ENCODE data around the gene KCND3. TPM values are rescaled to one million over a fixed set of nuclear protein-coding genes. Genes with fewer than 3 reads are reported as not detected.

The KCND3 gene
- total RNA-seq, 4 donors from 2014 or later = 7.4 to 20.4 (median 9.8) TPM

GRCh38 chr1:111908011-111908621 is 81.4 kb downstream of the KCND3 start:
- no peak for DNase-seq (ENCODE audit: low spot score in 2 of 2)
- intact Hi-C loops (cut with DNase I; ENCODE audit: low total_unique reads) = no loop called here
- no peak overlapping the region for H3K4me3 ChIP-seq (ENCODE audit: low read depth, poor library complexity, severe bottlenecking)
- TF ChIP-seq POLR2A (IDR thresholded peaks at IDR 0.05) (no peak), CTCF (IDR thresholded peaks at IDR 0.05) (no peak)
- 97 to 99% methylated on average over 3 of the region's 3 CpGs for WGBS, 2 donors

- 71 to 79% methylated on average over 3 of the region's 3 CpGs for WGBS, 2 donors
- intact Hi-C loops (cut with DNase I; ENCODE audit: low total_unique reads) = no loop called here
- no peak for DNase-seq (ENCODE audit: low spot score in 2 of 2)
- no peak overlapping the region for H3K4me3 ChIP-seq (ENCODE audit: low read depth, poor library complexity, severe bottlenecking)
- TF ChIP-seq POLR2A (IDR thresholded peaks at IDR 0.05) (no peak), CTCF (IDR thresholded peaks at IDR 0.05) (no peak)
These were observed 82.1 kb downstream of the KCND3 start for GRCh38 chr1:111907321-111907720.

- no peak overlapping the region for H3K4me3 ChIP-seq (ENCODE audit: low read depth, poor library complexity, severe bottlenecking)
- intact Hi-C loops (cut with DNase I; ENCODE audit: low total_unique reads) = no loop called here
- TF ChIP-seq POLR2A (IDR thresholded peaks at IDR 0.05) (no peak), CTCF (IDR thresholded peaks at IDR 0.05) (no peak)
- WGBS, 2 donors = 46 to 62% methylated on average over 1 of the region's 1 CpG
- no peak for DNase-seq (ENCODE audit: low spot score in 2 of 2)
These were observed 82.7 kb downstream of the KCND3 start for GRCh38 chr1:111906816-111907215.

GRCh38 chr1:111906111-111906510 is 83.4 kb downstream of the KCND3 start:
- WGBS, 2 donors = 88 to 92% methylated on average over 4 of the region's 4 CpGs
- H3K4me3 ChIP-seq (ENCODE audit: low read depth, poor library complexity, severe bottlenecking) = no peak overlapping the region
- DNase-seq (ENCODE audit: low spot score in 2 of 2) = no peak
- intact Hi-C loops (cut with DNase I; ENCODE audit: low total_unique reads) = no loop called here
- TF ChIP-seq POLR2A (IDR thresholded peaks at IDR 0.05) = no peak
- no peak for TF ChIP-seq CTCF (IDR thresholded peaks at IDR 0.05)

GRCh38 chr1:111904478-111905218 is 84.8 kb downstream of the KCND3 start:
- no peak overlapping the region for H3K4me3 ChIP-seq (ENCODE audit: low read depth, poor library complexity, severe bottlenecking)
- DNase-seq (ENCODE audit: low spot score in 2 of 2) = no peak
- TF ChIP-seq CTCF (IDR thresholded peaks at IDR 0.05) (no peak), POLR2A (IDR thresholded peaks at IDR 0.05) (no peak)
- intact Hi-C loops (cut with DNase I; ENCODE audit: low total_unique reads) = no loop called here
- 64 to 66% methylated on average over 13 to 18 of the region's 20 CpGs for WGBS, 2 donors

Measured in lower leg skin (tissue), 4 donors.